Measurements from ENCODE around the gene SUMO2. TPM values are rescaled to one million over a fixed set of nuclear protein-coding genes. Genes with fewer than 3 reads are reported as not detected.

Gene SUMO2
- total RNA-seq, 1 experiment from 2014 or later: 616 TPM

Other genes starting within 250 kb of the SUMO2 start
- gene OTOP3, start 247.1 kb downstream of the SUMO2 start, total RNA-seq (2021; ENCODE audit: unreplicated experiment): not detected
- gene HID1, start 210.2 kb downstream of the SUMO2 start, total RNA-seq (2021; ENCODE audit: unreplicated experiment): 10.9 TPM
- gene CDR2L, start 195.3 kb downstream of the SUMO2 start, total RNA-seq (2021; ENCODE audit: unreplicated experiment): 32.0 TPM
- 55.2 TPM for gene MRPL58, start 170.3 kb downstream of the SUMO2 start, total RNA-seq (2021; ENCODE audit: unreplicated experiment)
- gene ATP5PD, start 136.0 kb downstream of the SUMO2 start, total RNA-seq (2021; ENCODE audit: unreplicated experiment): 413 TPM
- gene KCTD2, start 135.7 kb downstream of the SUMO2 start, total RNA-seq (2021; ENCODE audit: unreplicated experiment): 34.9 TPM
- gene SLC16A5, start 95.0 kb downstream of the SUMO2 start, total RNA-seq (2021; ENCODE audit: unreplicated experiment): 46.6 TPM
- 48.7 TPM for gene ARMC7, start 73.0 kb downstream of the SUMO2 start, total RNA-seq (2021; ENCODE audit: unreplicated experiment)
- 63.4 TPM for gene NT5C, start 51.2 kb downstream of the SUMO2 start, total RNA-seq (2021; ENCODE audit: unreplicated experiment)
- gene JPT1, start 28.4 kb downstream of the SUMO2 start, total RNA-seq (2021; ENCODE audit: unreplicated experiment): 448 TPM
- 141 TPM for gene NUP85, start 22.7 kb upstream of the SUMO2 start, total RNA-seq (2021; ENCODE audit: unreplicated experiment)
- 61.6 TPM for gene GGA3, start 78.6 kb upstream of the SUMO2 start, total RNA-seq (2021; ENCODE audit: unreplicated experiment)
- 85.0 TPM for gene MRPS7, start 78.9 kb upstream of the SUMO2 start, total RNA-seq (2021; ENCODE audit: unreplicated experiment)
- 34.4 TPM for gene MIF4GD, start 88.3 kb upstream of the SUMO2 start, total RNA-seq (2021; ENCODE audit: unreplicated experiment)
- gene SLC25A19, start 106.5 kb upstream of the SUMO2 start, total RNA-seq (2021; ENCODE audit: unreplicated experiment): 29.0 TPM
- 148 TPM for gene GRB2, start 222.7 kb upstream of the SUMO2 start, total RNA-seq (2021; ENCODE audit: unreplicated experiment)